ENCODE measurements around the gene VSTM2L. TPM values are rescaled to one million over a fixed set of nuclear protein-coding genes. Genes with fewer than 3 reads are reported as not detected.
A peak's percentile ranks its signal among the peaks of the same experiment; 100 is the strongest.

VSTM2L gene
- total RNA-seq, 3 donors from 2014 or later: 0.81 to 2.6 (median 2.6) TPM

- intact Hi-C loops (cut with DNase I, micrococcal nuclease): no loop called here
- TF ChIP-seq CTCF (IDR thresholded peaks at IDR 0.05): no peak
- Histone ChIP-seq H3K4me3 (no peak overlapping the region), H3K36me3 (ENCODE audit: low read depth) (no peaks in the 10 kb centered on the region), H3K4me1 (ENCODE audit: low read depth) (no peaks in the 10 kb centered on the region), H3K9me3 (no peaks in the 10 kb centered on the region)
- ATAC-seq: no peak
- DNase-seq: no peak
Observed at GRCh38 chr20:37948956-37949355, 46.0 kb downstream of the VSTM2L start.

- H3K9me3 ChIP-seq: no peaks in the 10 kb centered on the region
- intact Hi-C loops (cut with DNase I, micrococcal nuclease): no loop called here
Observed at GRCh38 chr20:37954190-37954589, 51.3 kb downstream of the VSTM2L start.

GRCh38 chr20:37954626-37955025 lies 51.7 kb downstream of the VSTM2L start:
- H3K4me1 ChIP-seq (ENCODE audit: low read depth): no peaks in the 10 kb centered on the region
- TF ChIP-seq CTCF (IDR thresholded peaks at IDR 0.05): no peak
- DNase-seq (no peak), ATAC-seq (no peak)
- H3K36me3 ChIP-seq (ENCODE audit: low read depth): no peaks in the 10 kb centered on the region
- intact Hi-C loops (cut with DNase I, micrococcal nuclease): no loop called here
- no peaks in the 10 kb centered on the region for H3K9me3 ChIP-seq
- H3K4me3 ChIP-seq: no peak overlapping the region

More at GRCh38 chr20:37954190-37954589, 51.3 kb downstream of the VSTM2L start:
- no peak for TF ChIP-seq CTCF (IDR thresholded peaks at IDR 0.05)
- no peaks in the 10 kb centered on the region for H3K4me1 ChIP-seq (ENCODE audit: low read depth)
- ATAC-seq (peak; percentile 59), DNase-seq (no peak)
- no peaks in the 10 kb centered on the region for H3K36me3 ChIP-seq (ENCODE audit: low read depth)
- H3K4me3 ChIP-seq: no peak overlapping the region

GRCh38 chr20:37955511-37955910 lies 52.6 kb downstream of the VSTM2L start:
- ATAC-seq: no peak
- Histone ChIP-seq H3K36me3 (ENCODE audit: low read depth) (no peaks in the 10 kb centered on the region), H3K4me1 (ENCODE audit: low read depth) (no peaks in the 10 kb centered on the region), H3K4me3 (no peak overlapping the region), H3K9me3 (no peaks in the 10 kb centered on the region)
- intact Hi-C loops (cut with DNase I, micrococcal nuclease): no loop called here
- TF ChIP-seq CTCF (IDR thresholded peaks at IDR 0.05): no peak
- no peak for DNase-seq

- no peak overlapping the region for H3K4me3 ChIP-seq
- intact Hi-C loops (cut with DNase I, micrococcal nuclease): no loop called here
- DNase-seq (no peak), ATAC-seq (no peak)
- H3K9me3 ChIP-seq: no peaks in the 10 kb centered on the region
- H3K36me3 ChIP-seq (ENCODE audit: low read depth): no peaks in the 10 kb centered on the region
- no peak for TF ChIP-seq CTCF (IDR thresholded peaks at IDR 0.05)
- no peaks in the 10 kb centered on the region for H3K4me1 ChIP-seq (ENCODE audit: low read depth)
Observed at GRCh38 chr20:37956107-37956585, 53.2 kb downstream of the VSTM2L start.

All from mucosa of descending colon (tissue), 3 donors.